Body of pancreas (tissue), 4 donors: ENCODE measurements around the gene KIDINS220.

Experiments
- POLR2A ChIP-seq, 3 donors: fragments of 450-650 bp; IDR thresholded peaks; one replicate each; pipeline ENCODE4 v1.6.1; 2016; ENCODE audit warnings: antibody characterized with exemption in 3 of 3, mild to moderate bottlenecking in 2 of 3
- TF ChIP-seq, protein P1 (sequence below), 7 experiments: fragments of 450-650 bp in 4 of 7; fragments of 200-600 bp in 3 of 7; sonication (generic) in 3 of 7; IDR thresholded peaks; one replicate each; pipeline ENCODE4 v1.5.1; 2016 to 2019; ENCODE audit warnings: antibody characterized with exemption in 7 of 7

DNA sequence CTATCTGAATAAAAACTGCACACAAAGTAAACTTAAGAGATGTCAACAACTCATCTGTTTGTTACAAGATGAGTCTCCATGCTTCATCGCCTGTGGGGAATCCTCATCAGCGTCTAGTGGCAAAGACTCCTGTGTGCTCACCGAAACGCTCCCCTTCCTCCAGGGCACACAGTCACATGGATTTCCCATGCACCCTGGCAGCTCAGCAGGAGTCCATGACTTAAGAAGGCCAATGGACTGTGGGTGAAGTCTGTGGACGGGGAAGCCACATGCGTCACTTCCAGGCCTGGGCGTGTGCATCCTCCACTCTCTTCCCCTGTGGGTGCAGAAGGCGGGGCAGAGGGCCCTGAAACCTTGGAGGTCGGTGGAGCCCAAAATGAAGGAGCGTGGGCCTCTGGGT lies 114.4 kb downstream of the KIDINS220 start:
- TF ChIP-seq, protein P1, sequence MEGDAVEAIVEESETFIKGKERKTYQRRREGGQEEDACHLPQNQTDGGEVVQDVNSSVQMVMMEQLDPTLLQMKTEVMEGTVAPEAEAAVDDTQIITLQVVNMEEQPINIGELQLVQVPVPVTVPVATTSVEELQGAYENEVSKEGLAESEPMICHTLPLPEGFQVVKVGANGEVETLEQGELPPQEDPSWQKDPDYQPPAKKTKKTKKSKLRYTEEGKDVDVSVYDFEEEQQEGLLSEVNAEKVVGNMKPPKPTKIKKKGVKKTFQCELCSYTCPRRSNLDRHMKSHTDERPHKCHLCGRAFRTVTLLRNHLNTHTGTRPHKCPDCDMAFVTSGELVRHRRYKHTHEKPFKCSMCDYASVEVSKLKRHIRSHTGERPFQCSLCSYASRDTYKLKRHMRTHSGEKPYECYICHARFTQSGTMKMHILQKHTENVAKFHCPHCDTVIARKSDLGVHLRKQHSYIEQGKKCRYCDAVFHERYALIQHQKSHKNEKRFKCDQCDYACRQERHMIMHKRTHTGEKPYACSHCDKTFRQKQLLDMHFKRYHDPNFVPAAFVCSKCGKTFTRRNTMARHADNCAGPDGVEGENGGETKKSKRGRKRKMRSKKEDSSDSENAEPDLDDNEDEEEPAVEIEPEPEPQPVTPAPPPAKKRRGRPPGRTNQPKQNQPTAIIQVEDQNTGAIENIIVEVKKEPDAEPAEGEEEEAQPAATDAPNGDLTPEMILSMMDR (IDR thresholded peaks at IDR 0.05) = no peak
- no peak for TF ChIP-seq POLR2A (IDR thresholded peaks at IDR 0.05)
